GM21528 (cell line): ENCODE measurements around the gene CDK14.

Experiments
- ATAC-seq: cut with Tn5 transposase; IDR thresholded peaks from one replicate; pipeline ENCODE4 v1.9.1; 2021; ENCODE audit warnings: mild to moderate bottlenecking, moderate library complexity; ENCODE audit not compliant: unreplicated experiment, low FRiP score

Gene CDK14

DNA sequence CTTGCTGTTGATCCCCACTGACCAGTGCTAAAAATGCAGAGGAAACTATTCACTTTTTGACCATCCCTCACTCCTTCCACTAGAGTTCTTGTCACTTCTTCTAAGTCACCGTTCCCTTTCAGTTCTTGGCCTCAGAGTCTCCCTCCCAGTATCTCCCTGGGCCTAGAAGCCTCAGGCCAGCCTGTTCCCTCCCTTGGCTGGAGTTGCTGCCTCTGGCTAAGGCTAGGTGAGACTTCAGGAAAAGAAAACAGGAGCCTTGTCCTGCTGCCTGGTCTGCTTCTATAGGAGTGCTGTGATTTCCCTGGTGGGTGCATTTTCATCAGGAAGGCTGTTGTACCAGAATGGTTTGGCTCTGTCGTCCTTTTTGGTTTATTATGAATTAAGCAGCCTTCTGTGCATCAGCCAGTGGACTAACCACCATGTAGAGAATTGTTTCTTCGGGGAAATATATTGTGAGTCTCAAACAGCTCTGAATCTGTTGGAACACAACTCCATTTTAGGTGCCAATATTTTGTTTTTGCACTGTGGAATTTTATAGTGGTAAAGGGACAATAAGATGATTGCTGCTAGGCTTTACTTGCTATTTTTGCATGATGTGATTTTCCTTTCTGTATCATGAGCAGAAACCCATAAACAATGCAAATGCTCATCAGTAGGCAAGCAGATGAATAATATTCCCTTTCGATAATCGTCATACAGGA lies 434.7 kb downstream of the CDK14 start:
- no peak for ATAC-seq

DNA sequence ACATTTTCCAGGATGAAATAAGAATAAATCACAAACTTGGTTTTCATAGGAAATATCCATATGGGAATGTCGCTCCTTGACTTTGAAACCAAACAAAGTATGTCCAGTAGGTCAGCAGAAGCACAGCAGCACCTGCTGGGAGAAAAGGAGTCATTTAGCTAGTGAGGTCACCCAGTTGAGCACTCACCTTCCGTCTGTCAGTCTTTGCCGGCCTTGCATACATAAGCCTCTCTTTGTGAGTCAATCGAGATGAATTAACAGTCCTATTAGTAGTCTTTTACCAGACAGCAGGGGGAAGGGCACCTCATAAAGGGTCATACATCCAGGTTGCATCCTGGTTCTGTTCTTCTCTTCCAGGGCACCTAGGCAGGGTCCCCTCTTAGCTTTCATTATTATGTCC lies 435.6 kb downstream of the CDK14 start:
- ATAC-seq, result no peak

DNA sequence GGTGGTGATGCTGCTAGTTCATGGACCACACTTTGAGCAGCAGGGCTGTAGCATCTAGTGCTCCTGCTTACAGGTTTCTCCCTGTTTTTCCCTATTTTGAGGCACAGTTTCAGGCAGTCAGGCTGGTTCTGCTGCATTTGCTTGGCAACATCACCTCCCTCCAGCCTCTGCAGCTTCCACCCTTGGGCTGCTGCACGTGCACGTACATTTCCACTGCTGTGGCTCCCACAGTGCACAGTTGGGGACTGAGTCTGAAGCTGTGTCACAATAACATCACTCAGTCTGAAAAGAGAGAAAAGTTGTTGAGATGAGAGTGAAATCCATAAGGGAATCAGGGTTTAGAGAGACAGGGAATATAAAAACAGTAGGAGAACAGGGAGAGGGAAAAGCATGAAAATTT lies 437.5 kb downstream of the CDK14 start:
- no peak for ATAC-seq

DNA sequence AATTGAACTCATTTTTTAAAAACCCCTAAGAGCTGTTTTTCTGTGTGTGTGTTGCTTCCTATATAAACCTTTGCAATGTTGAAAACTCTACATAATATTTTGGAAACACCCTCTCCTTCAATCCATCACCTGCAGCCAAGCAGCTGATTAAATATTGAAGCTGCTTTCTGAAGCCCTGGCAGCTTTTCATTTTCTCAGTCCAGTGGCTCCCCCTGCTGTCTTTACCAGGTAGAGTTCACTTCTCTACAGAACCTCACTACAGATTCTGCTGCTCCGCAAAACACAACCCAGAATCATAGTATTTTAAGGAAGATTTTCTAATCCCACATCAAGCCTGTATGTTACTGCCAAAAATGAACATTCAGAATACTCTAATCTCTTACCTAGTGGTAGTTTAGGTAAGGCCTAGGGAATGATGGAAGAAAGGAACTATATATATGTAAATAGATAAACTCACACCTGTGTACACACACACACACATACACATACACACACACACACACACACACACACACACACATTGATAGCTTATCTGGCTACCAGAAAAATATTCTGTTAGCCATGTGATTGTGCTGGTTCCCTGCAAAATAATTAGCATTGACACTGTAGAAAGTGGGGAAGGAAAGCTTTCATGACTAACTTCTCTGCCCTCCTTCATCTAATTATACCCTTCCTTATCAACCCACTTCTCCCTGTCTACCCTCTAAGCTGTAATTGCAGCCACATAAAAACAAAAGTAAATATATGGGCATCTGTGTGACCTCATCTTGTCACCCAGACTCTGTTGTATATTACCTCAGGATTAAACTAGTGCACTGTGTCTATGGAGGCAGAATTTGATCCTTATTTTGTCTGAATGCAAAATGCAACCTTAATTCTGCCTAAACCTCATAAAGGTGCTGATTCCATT lies 438.6 kb downstream of the CDK14 start:
- peak; percentile 48 for ATAC-seq

DNA sequence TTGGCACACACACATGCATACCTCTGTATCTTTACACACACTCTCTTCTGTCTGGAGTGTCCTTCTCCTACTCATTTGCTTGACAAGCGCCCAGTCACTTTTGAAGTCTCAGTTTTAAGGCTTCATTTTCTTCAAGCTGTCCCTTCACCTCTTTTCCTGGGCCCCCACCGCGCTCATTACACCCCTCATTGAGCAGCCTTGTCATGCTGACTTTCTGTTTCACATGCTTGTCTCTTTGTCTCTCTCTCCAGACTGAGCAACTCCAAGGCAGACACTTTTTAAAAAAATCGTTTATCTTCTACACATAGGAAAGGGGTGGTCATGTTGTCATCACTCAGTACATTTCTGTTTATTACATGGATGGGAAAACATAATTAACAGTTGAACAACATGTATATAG lies 442.9 kb downstream of the CDK14 start:
- peak; percentile 70 for ATAC-seq

DNA sequence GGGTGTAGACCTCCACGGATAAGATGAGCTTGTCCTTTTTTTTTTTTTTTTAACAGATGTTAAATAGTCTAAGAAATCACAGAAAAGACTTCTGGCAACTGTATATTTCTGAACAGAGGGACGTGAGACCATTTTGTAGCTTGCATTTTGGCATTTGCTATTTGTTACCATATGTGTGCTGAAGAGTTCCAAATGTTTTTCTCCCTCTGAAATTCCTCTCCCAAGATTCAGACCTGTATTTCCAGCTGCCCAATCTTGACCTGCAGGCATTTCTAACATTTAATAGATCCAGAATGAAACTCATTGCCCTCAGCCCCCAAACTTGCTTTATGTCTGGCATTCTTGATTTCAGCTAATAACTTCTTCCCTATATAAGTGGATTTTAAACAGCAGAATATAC lies 445.0 kb downstream of the CDK14 start:
- no peak for ATAC-seq

DNA sequence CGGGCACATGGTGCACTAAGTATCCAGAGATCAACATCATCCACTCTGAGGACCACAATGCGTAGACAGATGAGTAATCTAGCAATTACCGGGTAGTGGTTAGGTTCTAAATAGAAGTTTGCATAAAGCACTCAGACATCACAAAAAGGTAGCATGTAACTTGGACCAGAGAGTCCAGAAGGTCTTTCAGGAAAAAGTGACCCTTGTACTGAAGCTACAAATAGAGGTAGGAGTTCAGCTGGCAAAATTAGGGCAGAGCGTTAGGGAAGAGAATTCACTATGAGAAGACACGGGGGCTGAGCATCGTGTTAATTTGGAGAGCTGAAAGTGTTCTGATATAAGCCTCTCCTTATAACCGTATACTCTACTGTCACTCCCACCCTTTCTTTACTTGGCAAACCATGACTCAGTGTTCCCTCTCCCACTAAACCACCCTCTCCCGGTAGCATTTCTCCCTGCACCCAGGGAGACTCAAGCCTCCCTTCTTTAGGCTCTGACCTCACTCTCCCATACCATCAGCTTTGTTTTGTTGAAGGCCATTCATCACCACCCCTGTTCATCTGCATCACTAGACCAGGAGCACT lies 445.9 kb downstream of the CDK14 start:
- ATAC-seq, result no peak

DNA sequence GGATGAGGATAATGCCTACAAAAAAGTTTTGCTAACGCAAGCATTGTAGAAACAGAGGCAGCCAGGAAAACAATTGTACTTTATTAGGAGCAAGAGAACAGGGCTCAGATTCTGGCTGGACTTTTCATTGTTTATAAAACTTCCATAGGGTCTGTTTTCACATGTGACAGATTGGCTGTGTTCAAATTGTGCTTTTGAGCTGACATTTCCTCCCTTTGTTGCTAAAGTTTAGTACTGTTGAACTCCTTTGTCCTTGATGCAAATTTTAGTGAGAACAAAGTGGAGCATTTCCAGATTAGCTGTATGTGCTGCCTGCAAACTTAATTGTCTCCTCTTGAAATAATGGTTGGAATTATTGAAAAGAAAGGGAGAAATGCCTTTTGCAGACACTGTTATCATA lies 447.1 kb downstream of the CDK14 start:
- ATAC-seq, result no peak

DNA sequence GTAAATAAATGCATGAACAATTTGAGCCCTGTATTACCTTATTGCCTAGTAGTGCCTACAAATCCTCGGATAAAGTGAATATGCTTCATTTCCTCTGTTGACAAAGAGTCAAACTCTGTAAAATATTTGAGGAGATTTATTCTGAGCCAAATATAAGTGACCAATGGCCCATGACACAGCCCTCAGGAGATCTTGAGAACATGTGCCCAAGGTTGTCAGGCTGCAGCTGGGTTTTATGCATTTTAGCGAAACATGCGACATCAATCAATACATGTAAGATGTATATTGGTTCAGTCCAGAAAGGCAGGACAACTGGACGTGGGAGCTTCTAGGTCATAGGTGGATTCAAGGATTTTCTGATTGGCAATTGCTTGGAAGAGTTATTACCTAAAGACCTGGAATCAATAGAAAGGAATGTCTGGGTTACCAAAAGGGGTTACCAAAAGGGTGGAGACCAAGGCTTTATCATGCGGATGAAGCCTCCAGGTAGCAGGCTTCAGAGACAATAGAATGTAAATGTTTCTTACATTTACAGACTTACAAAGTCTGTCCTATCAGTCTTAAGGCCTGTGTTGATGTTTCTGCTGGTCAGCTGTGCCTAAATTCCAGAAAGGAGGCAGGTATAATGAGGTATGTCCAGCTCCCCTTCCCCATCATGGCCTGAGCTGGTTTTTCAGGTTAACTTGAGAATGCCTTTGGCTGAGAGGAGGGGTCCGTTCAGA lies 448.0 kb downstream of the CDK14 start:
- no peak for ATAC-seq

DNA sequence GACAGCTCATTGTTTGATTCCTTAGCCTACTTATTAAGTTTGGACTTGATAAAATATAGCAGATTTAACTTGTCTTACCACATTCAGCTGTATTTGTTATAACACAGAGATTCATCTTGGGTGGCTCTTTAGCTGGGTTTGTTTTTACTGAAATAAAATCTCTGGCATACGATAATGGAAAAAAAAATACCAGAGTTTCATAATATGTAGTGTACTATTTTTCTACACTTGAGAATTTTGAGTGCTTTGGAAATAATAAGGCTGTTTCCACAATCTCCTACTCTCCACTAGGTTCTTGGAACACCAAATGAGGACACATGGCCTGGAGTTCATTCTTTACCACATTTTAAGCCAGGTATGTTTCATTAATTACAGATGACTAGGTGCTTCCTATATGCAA lies 449.5 kb downstream of the CDK14 start:
- ATAC-seq, result no peak

DNA sequence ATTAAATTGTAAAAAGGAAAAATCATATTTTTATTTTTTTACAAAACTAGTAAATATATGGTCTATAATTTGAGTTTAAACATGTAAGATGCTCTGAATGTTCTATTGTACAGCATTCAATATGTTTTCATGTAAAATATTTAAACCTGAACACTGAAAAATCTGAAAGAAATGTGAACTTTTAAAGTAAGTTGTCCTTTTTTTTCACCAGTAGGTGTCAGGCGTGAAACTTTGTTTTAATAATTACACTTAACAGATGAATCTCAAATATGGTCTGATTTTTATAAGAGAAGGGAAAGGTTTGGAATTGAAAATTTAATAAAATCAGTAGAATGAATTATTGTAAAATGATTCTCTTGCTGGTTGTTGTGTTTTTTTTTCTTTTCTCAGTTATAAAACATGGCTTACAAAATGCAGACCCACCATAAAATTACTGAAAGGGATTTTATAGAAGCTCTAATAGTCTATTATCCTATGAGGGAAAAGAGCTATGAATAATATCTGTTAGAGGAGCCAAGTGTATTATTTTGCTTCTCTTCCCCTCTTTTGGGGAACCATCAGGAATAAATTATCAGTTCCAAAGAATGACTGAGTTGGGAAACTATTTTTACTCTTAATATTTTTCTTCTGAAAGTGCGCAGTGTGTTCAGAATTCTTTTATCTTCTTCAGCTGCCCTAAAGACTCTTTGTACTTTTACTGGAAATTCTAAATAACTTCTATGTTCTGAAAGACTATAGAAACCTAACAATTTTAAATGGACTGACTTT lies 450.4 kb downstream of the CDK14 start:
- no peak for ATAC-seq

DNA sequence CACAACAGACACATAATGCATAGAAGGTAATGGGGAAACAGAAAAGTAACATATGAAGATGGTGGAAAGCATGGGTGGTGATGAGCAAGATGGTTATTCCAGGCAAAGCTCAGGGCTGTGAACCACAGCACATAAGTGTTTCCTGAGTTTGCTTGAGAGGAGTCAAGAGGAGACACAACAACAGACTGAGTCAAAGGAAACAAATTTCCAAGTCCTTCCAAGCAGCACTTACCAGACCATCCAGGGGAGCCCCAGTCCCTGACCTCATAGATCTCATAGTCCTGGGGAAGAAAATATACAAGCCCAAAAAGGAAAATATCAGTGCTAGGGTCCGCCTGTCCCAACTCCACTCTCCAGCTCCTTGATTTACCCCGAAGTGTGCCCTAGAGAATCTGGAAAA lies 451.5 kb downstream of the CDK14 start:
- ATAC-seq, result no peak

DNA sequence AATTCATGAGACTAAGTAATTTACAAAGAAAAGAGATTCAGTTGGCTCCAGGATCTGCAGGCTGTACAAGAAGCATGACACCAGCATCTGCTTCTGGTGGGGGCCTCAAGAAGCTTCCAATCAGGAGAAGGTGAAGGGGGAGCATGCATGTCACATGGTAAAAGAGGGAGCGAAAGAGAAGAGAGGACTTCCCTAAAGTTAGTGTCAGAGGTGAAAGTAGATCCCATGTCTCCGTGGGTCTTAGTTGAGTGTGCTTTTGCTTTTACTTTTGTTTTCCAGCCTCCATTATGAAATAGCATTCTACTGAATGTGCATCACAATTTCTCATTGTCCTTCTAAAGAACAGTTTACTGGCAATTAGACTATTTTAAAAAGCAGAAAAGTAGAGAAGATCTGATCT lies 454.6 kb downstream of the CDK14 start:
- peak; percentile 75 for ATAC-seq

DNA sequence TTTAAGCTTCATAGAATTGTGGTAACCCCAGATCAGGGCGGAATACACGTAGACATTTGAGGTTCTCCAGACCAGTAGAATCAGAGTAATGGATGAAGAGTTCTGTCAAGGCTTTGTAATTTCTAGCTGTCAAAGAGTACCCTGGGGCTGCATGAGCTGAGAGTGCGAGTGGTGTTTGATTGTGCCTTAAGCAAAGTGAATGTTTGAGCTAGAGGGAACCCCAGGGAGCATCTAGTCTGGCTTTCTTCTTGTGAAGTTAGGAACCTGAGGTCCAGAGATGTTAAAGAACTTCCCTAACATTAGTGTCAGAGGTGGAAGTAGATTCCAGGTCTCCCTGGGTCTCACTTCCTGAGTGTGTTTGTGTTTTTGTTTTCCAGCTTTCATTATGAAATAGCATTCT lies 455.8 kb downstream of the CDK14 start:
- ATAC-seq, result no peak

DNA sequence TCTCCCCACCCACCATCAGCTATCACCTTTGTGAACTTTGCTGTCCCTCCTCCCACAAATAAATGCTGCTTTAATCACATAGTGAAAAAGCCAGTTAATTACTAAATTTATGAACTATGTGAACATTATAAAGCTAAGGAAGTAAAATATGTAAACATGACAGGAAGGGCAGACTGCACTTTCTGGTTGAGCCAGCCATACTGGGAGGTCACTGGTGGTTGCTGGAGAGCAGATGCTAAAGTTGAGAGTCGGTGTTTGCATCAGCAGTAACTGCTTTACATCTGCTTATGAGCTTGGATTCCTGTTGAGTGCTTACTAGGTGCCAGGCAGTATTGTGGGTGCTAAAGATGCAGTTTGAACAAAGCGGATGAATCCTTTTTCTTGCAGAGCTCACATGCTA lies 458.3 kb downstream of the CDK14 start:
- ATAC-seq, result no peak

DNA sequence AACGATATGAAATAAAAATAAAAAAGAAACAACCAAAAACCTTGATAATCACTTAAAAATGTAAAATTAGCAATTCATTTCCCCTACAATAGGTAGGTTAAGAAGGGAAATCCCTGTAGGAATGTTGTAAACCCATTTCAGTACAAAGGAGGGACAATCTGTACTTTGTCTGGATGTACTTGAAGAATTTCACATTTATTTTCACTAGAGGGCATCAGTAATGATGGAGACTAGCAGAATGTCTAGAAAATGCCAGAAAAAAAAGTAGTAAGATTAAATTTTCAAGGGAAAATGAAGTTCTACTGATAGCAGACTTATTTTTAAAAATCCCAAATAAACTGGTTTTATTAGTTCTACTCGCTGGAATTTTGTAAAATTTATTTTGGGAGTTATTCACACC lies 459.1 kb downstream of the CDK14 start:
- ATAC-seq, result no peak

DNA sequence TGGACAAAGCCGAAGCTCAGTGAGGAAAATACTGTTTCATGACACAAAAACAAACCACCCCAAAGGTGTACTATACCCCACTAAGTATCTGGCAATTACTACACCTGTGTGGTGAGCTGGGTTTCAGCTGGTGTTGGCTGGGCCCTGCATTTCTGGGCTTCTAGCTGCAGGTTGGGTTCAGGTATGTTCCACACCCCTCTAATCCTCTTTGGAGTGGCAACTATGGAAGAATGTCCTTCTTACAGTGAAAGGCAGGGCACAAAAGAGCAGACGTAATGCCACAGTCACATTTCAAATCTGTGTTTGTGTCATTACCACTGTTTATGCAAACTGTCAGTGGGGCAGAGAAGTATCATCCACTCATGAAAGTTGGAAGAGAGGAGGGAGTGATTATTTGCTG lies 466.6 kb downstream of the CDK14 start:
- ATAC-seq, result no peak

DNA sequence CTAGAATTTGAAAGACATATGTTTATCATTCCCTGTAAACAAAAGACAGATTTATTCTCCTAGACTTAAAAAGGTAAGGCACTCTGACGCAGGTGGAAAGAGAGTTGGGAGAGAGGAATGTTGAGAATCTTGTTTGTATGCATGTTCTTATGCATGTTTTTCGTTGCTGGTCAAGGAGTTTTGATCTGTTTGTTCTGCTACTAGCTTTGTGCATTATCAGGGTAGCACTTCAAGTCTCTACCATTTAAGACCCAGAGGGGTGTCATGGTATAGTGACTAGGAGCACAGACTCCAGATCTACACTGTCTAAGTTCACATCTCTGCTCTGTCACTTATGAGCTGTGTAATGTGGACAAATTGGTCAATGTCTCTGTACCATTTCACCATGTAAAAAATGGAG lies 467.9 kb downstream of the CDK14 start:
- ATAC-seq, result no peak

DNA sequence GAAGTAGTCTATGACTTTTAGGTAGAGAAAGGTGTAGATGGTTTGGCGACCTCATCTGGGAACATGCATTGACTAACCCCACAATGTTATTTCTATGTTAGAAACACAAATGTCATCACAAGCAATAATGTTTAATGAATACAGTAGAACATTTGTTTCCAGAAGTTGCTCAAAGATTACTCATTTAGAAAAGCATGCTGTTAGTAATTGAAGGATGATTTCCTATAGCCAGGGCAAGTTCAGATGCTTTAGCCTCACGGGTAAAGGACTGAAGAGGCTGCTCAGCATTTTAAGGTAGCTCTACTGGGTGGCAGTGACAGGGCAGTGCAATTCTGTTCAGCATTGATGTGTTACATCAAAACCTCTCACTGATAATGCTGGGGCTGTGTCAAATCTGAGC lies 468.8 kb downstream of the CDK14 start:
- ATAC-seq, result no peak

DNA sequence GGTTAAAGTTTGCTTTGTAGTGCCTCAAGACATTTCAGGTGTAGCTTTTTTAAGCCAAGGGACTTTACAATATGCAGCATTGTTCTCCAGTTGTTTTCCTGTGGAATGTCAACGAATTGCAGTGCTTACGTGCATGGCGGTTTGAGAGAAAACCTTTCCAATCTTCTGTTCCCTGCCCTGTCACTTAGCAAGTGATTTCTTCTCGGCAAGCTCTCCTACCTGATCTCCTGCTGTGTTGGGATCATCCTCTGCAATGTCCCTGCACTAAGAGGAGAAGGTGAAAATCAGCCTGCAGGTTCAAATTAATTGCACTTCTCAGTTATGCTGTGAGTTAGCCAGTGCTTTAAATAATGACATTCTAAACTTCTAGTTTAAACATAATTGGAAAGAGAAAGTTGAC lies 470.5 kb downstream of the CDK14 start:
- no peak for ATAC-seq
